Activated CD8-positive, alpha-beta T cell treated with anti-CD3 and anti-CD28 coated beads for 36 hours (primary cell): Measurements from ENCODE around the gene VKORC1. TPM values are rescaled to one million over a fixed set of nuclear protein-coding genes. Genes with fewer than 3 reads are reported as not detected.

Experiments
- ATAC-seq: fragments of 200-7000 bp; cut with Tn5 transposase; one replicate; pipeline ENCODE4 v1.10.0; 2021; ENCODE audit warnings: mild to moderate bottlenecking, moderate library complexity
- CTCF ChIA-PET: fragments of 350-600 bp; sonication (Branson Sonifier 250); formaldehyde crosslinking; loops from one replicate; lab custom pipeline; 2021; ENCODE audit warnings: antibody characterized with exemption; lab: Charles Lee
- POLR2A ChIA-PET: fragments of 350-600 bp; sonication (Branson Sonifier 250); formaldehyde crosslinking; loops from one replicate; lab custom pipeline; 2021; ENCODE audit warnings: antibody characterized with exemption; lab: Charles Lee
- DNase-seq: peaks from one replicate; pipeline ENCODE4 v3.0.0-alpha.2; 2020
- H3K27ac Mint-ChIP-seq: one replicate; pipeline ENCODE4 v1.8.0; 2021; ENCODE audit warnings: mild to moderate bottlenecking, mixed read lengths
- H3K27me3 Mint-ChIP-seq: one replicate; pipeline ENCODE4 v1.8.0; 2021; ENCODE audit warnings: mixed read lengths
- H3K36me3 Mint-ChIP-seq: one replicate; pipeline ENCODE4 v1.8.0; 2021; ENCODE audit warnings: low read depth, mixed read lengths
- H3K4me1 Mint-ChIP-seq: one replicate; pipeline ENCODE4 v1.8.0; 2021; ENCODE audit warnings: low read depth, mixed read lengths
- H3K4me3 Mint-ChIP-seq: one replicate; pipeline ENCODE4 v1.8.0; 2021; ENCODE audit warnings: mild to moderate bottlenecking, moderate library complexity, mixed read lengths
- H3K9me3 Mint-ChIP-seq: one replicate; pipeline ENCODE4 v1.8.0; 2021; ENCODE audit warnings: mixed read lengths
- intact Hi-C: fragments of 100-400 bp; cut with micrococcal nuclease; formaldehyde crosslinking; loops from one replicate; pipeline ENCODE4 v1.10.0; 2022
- total RNA-seq, 2 experiments: library from RNA; stranded (reverse); gene quantifications; one replicate each; pipeline ENCODE4 v1.2.3, GENCODE V29; 2021
- TF ChIP-seq, protein P1 (sequence below): fragments of 200-600 bp; IDR thresholded peaks from one replicate; pipeline ENCODE4 v1.8.0; 2022; ENCODE audit warnings: antibody characterized with exemption, mild to moderate bottlenecking

VKORC1 gene
- total RNA-seq, 2 experiments from 2014 or later = 68.5 to 71.5 TPM

DNA sequence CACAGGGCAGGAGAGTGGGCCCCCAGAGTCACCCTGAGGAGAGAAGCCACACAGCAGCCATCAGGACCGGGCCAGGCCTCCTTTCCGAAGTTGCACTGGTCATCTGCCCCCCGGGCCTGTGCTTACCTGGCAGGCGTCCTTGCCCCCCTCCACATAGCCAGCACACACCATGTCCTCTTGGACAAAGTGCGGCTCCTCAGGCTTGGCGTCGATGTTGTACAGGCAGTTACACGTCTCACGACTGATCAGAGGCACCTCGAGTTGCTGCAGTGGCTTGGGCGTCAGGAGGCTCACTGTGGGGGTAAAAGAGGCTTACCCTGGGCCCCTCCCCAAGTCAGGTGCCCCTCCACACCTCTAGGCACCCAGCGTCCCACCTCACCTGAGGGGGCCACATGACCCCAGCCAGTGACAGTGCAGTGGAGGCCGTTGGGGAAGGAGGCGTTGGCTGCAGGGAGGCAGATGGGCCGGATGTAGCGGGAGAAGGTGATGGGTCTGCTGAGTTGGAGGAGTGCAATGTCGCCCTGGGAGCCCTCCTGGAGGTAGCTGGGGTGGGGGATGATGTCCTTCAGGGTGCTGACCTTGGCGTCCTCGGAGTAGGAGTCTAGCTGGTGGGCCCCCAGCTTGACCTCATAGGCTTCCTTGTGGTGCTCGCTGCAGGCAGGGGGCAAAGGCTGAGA, 37.8 kb upstream of the VKORC1 start:
- Mint-ChIP-seq H3K27ac (no peak overlapping the region), H3K27me3 (no peaks in the 10 kb centered on the region), H3K9me3 (no peaks in the 10 kb centered on the region), H3K36me3 (peaks cover 6% of the 10 kb centered on the region), H3K4me3 (no peak overlapping the region), H3K4me1 (peaks cover 2% of the 10 kb centered on the region)
- ATAC-seq = no peak
- POLR2A ChIA-PET = interaction anchor here (0.7 to 1.1 kb wide), 3 partner anchors 10 to 47 kb away, joined by 3 to 6 read pairs (median 4); partner anchors contain the start of gene FUS
- TF ChIP-seq, protein P1, sequence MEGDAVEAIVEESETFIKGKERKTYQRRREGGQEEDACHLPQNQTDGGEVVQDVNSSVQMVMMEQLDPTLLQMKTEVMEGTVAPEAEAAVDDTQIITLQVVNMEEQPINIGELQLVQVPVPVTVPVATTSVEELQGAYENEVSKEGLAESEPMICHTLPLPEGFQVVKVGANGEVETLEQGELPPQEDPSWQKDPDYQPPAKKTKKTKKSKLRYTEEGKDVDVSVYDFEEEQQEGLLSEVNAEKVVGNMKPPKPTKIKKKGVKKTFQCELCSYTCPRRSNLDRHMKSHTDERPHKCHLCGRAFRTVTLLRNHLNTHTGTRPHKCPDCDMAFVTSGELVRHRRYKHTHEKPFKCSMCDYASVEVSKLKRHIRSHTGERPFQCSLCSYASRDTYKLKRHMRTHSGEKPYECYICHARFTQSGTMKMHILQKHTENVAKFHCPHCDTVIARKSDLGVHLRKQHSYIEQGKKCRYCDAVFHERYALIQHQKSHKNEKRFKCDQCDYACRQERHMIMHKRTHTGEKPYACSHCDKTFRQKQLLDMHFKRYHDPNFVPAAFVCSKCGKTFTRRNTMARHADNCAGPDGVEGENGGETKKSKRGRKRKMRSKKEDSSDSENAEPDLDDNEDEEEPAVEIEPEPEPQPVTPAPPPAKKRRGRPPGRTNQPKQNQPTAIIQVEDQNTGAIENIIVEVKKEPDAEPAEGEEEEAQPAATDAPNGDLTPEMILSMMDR = no peak
- intact Hi-C loops = no loop called here
- CTCF ChIA-PET = no interaction called here
- DNase-seq = no peak

DNA sequence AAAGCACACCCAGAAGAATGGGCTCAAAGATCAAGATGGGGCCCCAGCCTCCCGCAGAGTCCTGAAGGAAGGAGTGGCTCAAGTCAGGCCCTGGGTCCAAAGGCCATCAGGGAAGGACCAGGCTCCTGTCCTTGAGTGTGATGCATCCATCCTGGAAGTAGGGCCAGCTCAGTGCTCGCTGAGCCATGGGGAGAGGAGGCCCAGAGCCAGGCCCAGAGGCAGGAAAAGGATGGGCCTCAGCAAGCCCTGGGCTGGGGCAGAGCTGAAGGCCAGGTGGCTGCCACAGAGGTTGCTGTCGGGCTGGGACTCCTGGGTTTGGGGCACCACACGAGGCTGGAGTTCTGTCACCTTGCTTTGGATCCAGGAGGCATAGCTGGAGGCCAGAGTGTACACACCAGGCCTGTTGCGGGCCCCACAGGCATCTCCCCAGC, 37.3 kb upstream of the VKORC1 start:
- ChIA-PET CTCF (interaction anchor here (1.1 to 3.0 kb wide), 2 partner anchors 10 to 11 kb away, joined by 3 to 12 read pairs; no protein-coding TSS in a partner anchor), POLR2A (interaction anchor here (0.7 to 0.9 kb wide), 2 partner anchors 11 to 14 kb away, joined by 3 to 4 read pairs; partner anchors contain the start of gene KAT8)
- DNase-seq (no peak), ATAC-seq (no peak)
- Mint-ChIP-seq H3K4me3 (no peak overlapping the region), H3K27ac (no peak overlapping the region), H3K4me1 (peaks cover 2% of the 10 kb centered on the region), H3K27me3 (no peaks in the 10 kb centered on the region), H3K36me3 (peaks cover 7% of the 10 kb centered on the region), H3K9me3 (no peaks in the 10 kb centered on the region)
- TF ChIP-seq, protein P1 = no peak
- intact Hi-C loops = no loop called here

DNA sequence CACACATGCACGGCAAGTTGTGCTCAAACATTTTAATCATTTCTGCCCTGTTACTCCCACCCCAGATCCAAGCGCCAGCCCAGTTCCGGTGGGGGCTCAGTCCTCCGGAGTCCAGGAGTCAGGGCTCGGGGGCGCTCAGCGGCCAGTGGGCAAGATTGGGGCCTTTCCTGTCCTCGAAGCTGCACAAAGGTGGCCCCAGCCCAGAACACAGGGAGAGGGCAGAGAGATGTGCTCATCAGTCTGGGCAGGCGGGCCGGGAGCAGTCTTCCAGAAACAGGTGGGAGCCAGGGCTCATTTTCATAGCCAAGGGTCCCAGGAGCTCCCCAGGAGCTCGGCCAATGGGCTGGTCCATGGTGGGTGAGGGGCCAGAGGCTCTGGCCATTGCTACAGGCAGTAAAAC, 36.8 kb upstream of the VKORC1 start:
- ChIA-PET POLR2A (interaction anchor here (0.9 kb wide), 1 partner anchor 14 kb away, joined by 4 read pairs; the partner anchor contains the start of gene KAT8), CTCF (interaction anchor here (1.1 to 3.0 kb wide), 2 partner anchors 11 kb away, joined by 3 to 12 read pairs; no protein-coding TSS in a partner anchor)
- H3K4me1 Mint-ChIP-seq = peaks cover 2% of the 10 kb centered on the region
- TF ChIP-seq, protein P1 = no peak
- no peaks in the 10 kb centered on the region for H3K27me3 Mint-ChIP-seq
- DNase-seq = no peak
- H3K27ac Mint-ChIP-seq = no peak overlapping the region
- H3K9me3 Mint-ChIP-seq = no peaks in the 10 kb centered on the region
- no peak for ATAC-seq
- intact Hi-C loops = no loop called here
- no peak overlapping the region for H3K4me3 Mint-ChIP-seq
- peaks cover 7% of the 10 kb centered on the region for H3K36me3 Mint-ChIP-seq

DNA sequence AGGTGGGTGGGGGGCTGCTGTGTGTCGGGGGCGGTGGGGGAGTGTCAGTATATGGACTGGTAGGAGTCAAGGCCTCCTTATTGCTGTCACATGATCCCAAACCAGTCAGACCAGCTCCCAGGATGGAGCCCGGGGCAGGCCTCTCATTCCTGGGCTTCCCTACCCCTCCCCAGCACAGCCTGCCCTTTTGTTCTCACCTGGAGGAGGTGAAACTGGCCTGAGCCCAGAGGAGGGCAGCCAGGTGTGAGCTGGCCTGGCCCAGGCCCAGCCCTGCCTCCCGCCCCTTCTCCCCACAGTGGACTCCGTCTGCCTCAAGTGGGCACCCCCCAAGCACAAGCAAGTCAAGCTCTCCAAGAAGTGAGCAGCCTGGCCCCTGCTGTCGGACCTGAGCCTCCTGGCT, 36.3 kb upstream of the VKORC1 start:
- Mint-ChIP-seq H3K9me3 (no peaks in the 10 kb centered on the region), H3K4me3 (no peak overlapping the region), H3K36me3 (peaks cover 13% of the 10 kb centered on the region), H3K4me1 (peaks cover 2% of the 10 kb centered on the region), H3K27me3 (no peaks in the 10 kb centered on the region), H3K27ac (no peak overlapping the region)
- ATAC-seq (no peak), DNase-seq (no peak)
- CTCF ChIA-PET = interaction anchor here (1.1 to 3.0 kb wide), 2 partner anchors 10 to 11 kb away, joined by 3 to 12 read pairs; no protein-coding TSS in a partner anchor
- intact Hi-C loops = no loop called here
- POLR2A ChIA-PET = interaction anchor here (0.9 kb wide), 1 partner anchor 13 kb away, joined by 4 read pairs; the partner anchor contains the start of gene KAT8
- TF ChIP-seq, protein P1 = no peak

DNA sequence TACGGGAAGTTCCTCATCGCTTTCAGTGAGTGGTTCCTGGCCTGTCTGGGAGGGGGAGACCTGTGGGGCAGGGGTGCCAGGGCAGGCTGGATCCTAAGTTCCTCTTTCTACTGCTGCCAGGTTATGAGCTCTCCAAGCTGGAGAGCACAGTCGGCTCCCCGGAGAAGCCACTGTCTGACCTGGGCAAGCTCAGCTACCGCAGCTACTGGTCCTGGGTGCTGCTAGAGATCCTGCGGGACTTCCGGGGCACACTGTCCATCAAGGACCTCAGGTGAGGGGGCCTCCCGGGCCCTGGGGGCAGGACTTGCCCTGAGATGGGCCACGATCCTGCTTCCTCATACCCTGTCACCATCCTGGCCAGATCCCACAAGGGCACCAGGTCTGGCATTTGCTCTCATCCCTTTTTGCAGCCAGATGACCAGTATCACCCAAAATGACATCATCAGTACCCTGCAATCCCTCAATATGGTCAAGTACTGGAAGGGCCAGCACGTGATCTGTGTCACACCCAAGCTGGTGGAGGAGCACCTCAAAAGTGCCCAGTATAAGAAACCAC, 35.8 kb upstream of the VKORC1 start:
- ChIA-PET POLR2A (no interaction called here), CTCF (interaction anchor here (3.0 kb wide), 1 partner anchor 12 kb away, joined by 12 read pairs; no protein-coding TSS in a partner anchor)
- no peak overlapping the region for H3K4me3 Mint-ChIP-seq
- H3K36me3 Mint-ChIP-seq = peaks cover 15% of the 10 kb centered on the region
- DNase-seq = no peak
- no peaks in the 10 kb centered on the region for H3K27me3 Mint-ChIP-seq
- intact Hi-C loops = no loop called here
- no peaks in the 10 kb centered on the region for H3K9me3 Mint-ChIP-seq
- no peak for ATAC-seq
- TF ChIP-seq, protein P1 = no peak
- H3K27ac Mint-ChIP-seq = no peak overlapping the region
- H3K4me1 Mint-ChIP-seq = peaks cover 2% of the 10 kb centered on the region
